Hematopoietic multipotent progenitor cell treated with erythropoietin and hydrocortisone succinate and interleukin-3 and kit ligand, for 6 days (in vitro differentiated cells): Measurements from ENCODE around the gene SRRM2.

ENCODE experiments used
- DNase-seq: peaks from one replicate; pipeline ENCODE4 v3.0.0-alpha.2; 2015

Gene SRRM2

GRCh38 chr16:2740476-2740875, 12.0 kb upstream of the SRRM2 start:
- no peak for DNase-seq

DNA sequence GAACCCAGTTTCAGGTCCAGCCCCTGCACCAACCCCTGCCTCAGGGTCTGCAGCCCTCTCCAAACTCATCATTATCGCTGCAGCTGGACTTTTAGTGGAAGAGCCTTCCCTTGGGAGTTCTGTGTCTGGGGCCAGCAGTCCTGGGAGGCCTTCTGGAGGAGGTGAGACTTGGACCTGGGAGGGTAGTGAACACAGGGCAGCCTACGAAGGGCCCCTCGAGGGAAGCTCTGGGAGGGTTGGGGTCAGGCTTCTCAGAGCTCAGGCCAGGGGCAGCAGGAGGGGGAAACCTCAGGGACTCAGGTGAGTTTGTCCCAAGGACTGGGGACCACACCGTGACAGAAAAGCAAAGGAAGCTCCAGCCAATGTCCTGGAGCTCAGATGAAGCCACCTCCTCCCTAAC, 11.3 kb upstream of the SRRM2 start:
- no peak for DNase-seq

- no peak for DNase-seq
These were observed 10.0 kb upstream of the SRRM2 start for GRCh38 chr16:2742323-2743006.

- DNase-seq: no peak
These were observed 9.2 kb upstream of the SRRM2 start for GRCh38 chr16:2743007-2743810.

GRCh38 chr16:2744711-2745110, 7.7 kb upstream of the SRRM2 start:
- no peak for DNase-seq

- DNase-seq: no peak
These were observed 7.1 kb upstream of the SRRM2 start for GRCh38 chr16:2745116-2745890.

- no peak for DNase-seq
These were observed 6.5 kb upstream of the SRRM2 start for GRCh38 chr16:2745961-2746360.

DNA sequence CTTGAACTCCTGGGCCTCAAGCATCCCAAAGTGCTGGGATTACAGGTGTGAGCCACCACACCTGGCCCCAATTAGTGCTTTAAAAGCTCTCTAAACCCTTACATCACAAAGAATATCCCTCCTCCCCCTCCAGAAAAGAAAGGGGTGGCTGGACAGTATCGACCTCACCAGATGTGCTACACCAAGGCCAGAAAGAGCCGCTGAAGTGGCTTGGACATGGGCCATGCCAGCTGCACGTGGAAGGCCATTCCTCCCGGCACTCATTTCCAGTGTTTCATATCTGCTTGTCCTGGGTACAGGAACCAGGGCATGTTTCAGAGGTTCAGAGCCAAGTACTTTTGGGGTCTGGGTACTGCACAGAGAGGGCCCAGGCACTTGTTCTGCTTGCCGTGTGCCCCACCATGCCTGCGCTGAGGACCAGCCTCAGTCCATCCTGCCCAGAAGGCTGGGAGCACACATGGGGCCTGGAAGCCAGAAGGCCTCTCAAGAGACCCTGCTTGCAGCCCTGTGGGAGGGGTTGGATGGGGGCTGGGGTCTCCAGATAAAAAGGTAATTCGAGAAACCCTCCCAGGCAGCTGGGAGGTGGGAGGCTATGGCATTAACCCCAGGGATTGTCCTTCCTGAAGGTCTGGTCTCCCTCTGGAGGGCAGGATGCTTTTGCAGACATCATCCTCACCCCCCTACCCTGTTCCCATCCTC, 3.5 kb upstream of the SRRM2 start:
- DNase-seq: no peak

- no peak for DNase-seq
These were observed 3.0 kb upstream of the SRRM2 start for GRCh38 chr16:2749476-2749875.

DNA sequence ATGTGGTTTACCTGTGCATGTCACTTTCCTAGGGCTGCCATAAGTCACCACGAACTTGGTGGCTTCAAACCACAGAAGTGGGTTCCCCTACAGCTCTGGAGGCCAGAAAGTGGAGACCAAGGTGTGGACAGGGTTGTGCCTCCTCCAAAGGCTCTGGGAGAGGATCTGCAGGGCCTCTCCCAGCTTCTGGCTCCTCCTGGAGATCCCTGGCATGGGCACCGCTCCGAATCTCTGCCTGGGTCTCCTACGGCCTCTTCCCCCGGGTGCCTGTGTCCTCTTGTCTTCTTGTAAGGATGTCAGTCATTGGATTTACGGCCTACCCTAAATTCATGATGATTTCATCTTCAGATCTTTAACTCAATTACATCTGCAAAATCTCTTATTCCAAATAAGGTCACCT, 2.5 kb upstream of the SRRM2 start:
- no peak for DNase-seq

DNA sequence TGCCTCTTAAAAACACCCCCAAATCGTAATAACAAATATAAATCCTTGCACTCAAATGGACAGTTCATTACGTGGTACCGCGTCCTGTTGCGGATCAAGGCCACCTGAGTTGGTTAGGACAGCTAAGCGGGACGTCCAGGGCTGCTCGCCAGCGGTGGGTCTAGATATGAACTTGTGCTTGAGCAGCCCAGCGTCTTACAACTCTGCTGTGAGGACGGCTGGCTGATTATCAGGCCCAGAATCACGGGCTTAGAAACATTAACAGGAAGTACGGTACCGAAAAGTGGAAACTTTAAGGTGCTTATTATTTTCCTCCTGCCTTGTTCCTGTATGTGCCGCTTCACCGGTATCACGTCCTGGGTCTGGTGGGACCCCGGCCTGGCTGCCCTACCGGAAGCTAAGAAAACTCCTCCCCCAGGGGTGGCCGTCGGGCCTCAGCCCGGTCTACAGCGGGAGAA, 832 bp upstream of the SRRM2 start:
- DNase-seq: no peak

DNA sequence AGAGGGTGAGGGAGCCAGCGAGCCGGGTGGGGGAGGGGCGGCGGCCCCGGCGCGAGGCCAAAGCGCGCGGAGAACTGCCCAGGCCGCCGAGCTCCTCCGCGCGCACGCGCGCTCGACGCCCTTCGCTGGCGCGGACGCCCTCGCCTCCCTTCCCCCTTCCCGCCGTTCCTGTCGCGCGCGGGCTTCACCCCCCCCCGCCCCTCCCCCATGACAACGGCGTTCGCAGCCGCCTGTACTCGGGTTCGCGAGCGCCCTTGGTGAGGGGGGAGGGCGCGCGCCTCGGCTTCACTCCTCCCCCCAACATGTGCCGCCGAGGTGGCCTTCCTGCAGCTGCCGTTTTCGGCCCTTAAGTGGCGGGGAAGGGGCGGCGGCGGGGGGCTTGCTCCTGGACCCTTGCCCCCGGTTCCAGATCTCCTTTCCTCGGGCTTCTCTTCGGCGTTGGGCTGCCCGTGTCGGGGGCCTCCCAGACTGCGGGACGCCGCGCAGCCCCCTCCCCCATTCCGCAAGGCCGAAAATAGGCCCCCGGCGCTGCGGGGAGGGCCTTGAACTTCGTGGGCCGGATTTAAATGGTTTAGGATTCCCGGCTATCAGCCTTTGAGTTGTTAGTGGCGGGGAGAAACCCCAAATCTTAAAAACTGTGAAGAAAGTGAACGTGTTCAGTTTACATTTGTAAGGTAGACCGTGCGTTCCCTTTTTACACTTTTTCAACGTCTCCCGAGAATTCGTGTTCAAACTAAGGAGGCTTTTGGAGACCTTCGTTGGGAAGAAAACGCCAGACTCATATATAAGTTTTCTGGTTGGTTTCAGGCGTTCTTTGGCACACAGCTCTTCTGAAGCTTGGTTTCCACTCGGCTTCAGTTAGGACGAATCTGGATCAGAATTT, 653 bp downstream of the SRRM2 start:
- DNase-seq: peak; percentile 88

DNA sequence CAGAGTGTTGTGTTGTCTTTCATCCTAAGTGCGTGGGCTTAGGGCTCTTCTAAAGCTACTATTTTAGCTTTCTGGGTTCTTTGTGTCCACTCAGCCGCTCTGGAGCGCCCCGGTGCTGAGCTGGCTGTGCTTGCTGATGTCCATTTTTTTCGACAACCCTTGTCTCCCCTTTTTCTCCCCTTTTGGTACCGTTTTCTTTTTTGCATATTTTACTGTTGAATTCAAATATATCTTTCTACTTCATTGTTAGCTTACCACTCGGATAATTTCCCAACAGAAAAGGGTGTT, 1.2 kb downstream of the SRRM2 start:
- DNase-seq: peak; percentile 40

DNA sequence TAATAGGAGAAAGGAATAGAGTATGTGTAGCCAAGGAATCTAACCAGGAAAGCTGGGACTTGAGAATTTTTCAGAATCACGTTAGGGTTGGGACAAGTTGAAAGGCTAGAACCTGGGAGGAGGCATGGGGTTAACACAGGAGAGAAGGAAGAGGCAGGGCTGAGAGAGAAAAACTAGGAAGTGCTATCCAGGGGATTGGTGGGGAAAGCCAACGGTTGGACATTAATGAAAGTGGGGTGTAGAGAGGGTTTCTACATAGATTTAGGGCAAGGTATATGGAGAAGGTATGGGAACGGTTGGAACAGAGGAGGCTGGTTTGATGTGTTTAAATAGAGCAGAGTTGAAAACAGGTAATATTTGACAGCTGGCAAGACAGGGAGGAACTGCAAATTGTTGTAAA, 2.7 kb downstream of the SRRM2 start:
- no peak for DNase-seq

- DNase-seq: no peak
These were observed 4.0 kb downstream of the SRRM2 start for GRCh38 chr16:2756288-2757015.

GRCh38 chr16:2757344-2757743, 4.9 kb downstream of the SRRM2 start:
- DNase-seq: no peak

DNA sequence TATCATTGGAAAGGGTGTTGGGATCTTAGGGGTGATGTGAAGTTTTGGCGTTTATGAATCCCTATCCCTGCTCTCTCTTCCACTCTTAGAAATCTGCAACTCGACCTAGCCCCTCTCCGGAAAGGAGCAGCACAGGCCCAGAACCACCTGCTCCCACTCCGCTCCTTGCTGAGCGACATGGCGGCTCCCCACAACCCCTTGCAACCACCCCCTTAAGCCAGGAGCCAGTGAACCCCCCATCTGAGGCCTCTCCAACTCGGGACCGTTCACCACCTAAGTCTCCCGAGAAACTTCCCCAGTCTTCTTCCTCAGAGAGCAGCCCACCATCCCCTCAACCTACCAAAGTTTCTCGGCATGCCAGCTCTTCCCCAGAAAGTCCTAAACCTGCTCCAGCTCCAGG, 9.0 kb downstream of the SRRM2 start:
- no peak for DNase-seq

GRCh38 chr16:2761886-2762583, 9.6 kb downstream of the SRRM2 start:
- no peak for DNase-seq

DNA sequence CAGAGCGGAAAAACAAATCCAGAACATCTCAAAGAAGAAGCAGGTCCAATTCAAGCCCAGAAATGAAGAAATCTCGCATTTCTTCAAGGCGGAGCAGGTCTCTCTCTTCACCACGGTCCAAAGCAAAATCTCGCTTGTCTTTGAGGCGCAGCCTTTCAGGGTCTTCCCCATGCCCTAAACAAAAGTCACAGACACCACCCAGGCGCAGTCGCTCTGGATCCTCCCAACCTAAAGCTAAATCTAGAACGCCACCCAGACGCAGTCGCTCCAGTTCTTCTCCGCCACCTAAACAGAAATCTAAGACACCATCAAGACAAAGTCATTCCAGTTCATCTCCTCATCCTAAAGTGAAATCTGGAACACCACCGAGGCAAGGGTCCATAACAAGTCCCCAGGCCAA, 10.3 kb downstream of the SRRM2 start:
- DNase-seq: no peak

DNA sequence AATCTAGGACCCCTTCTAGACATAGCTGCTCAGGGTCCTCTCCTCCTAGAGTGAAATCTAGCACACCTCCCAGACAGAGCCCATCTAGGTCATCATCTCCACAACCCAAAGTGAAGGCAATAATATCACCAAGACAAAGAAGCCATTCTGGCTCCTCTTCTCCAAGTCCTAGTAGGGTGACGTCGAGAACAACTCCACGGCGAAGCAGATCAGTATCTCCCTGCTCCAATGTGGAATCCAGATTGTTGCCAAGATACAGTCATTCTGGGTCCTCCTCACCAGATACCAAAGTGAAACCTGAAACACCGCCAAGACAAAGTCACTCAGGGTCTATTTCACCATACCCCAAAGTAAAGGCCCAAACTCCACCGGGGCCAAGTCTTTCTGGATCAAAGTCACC, 10.7 kb downstream of the SRRM2 start:
- DNase-seq: no peak

GRCh38 chr16:2764718-2765117, 12.3 kb downstream of the SRRM2 start:
- DNase-seq: no peak
